A673 (cell line): ENCODE results near the gene ALDH1L1.

Experiments
- CTCF ChIP-seq: fragments of 300-800, 200-600 bp; sonication (generic); conservative IDR thresholded peaks from 2 replicates; pipeline ENCODE4 v1.5.1; 2017; ENCODE audit warnings: low read depth, mild to moderate bottlenecking, antibody characterized with exemption, low read length, moderate library complexity, mixed read lengths
- EZH2 ChIP-seq: fragments of 200-600 bp; sonication (generic); IDR thresholded peaks from 2 replicates; pipeline ENCODE4 v1.6.1; 2017; ENCODE audit warnings: borderline replicate concordance, low read depth, mild to moderate bottlenecking, mixed read lengths, antibody characterized with exemption, low read length; ENCODE audit not compliant: poor library complexity, severe bottlenecking

GRCh38 chr3:126191246-126191645 lies 10.9 kb upstream of the ALDH1L1 start:
- TF ChIP-seq CTCF = no peak
- TF ChIP-seq EZH2 = no peak
